Vagina (tissue), 2 donors: ENCODE measurements around the gene EIF3K. TPM values are rescaled to one million over a fixed set of nuclear protein-coding genes. Genes with fewer than 3 reads are reported as not detected.
A peak's percentile ranks its signal among the peaks of the same experiment; 100 is the strongest.
"Not testable (repeated sequence)": the region's sequence is repeated elsewhere in the genome, so short reads cannot be mapped to it uniquely, and the experiment has no call there.

Experiments used
- DNase-seq, 2 donors: peaks; one replicate each; pipeline ENCODE4 v3.0.0-alpha.2; 2017; ENCODE audit errors: extremely low spot score in 2 of 2
- H3K27ac ChIP-seq: fragments of 200-600 bp; sonication (generic); one replicate; pipeline ENCODE4 v1.5.1; 2019
- H3K27me3 ChIP-seq: fragments of 200-600 bp; sonication (generic); one replicate; pipeline ENCODE4 v1.5.1; 2019
- H3K36me3 ChIP-seq, 2 donors: fragments of 200-600 bp; sonication (generic); one replicate each; pipeline ENCODE4 v1.5.1; 2017 to 2019
- H3K4me1 ChIP-seq: fragments of 200-600 bp; sonication (generic); one replicate; pipeline ENCODE4 v1.5.1; 2019
- H3K4me3 ChIP-seq, 2 donors: fragments of 200-600 bp; sonication (generic); 1 replicate in 1 of 2; 2 replicates in 1 of 2; pipeline ENCODE4 v1.5.1; 2016 to 2019
- H3K9me3 ChIP-seq: fragments of 200-600 bp; sonication (generic); one replicate; pipeline ENCODE4 v1.5.1; 2019
- POLR2A ChIP-seq, 2 donors: fragments of 450-650 bp; IDR thresholded peaks; one replicate each; pipeline ENCODE4 v1.6.1; 2017; ENCODE audit warnings: antibody characterized with exemption in 2 of 2, mild to moderate bottlenecking in 2 of 2, moderate library complexity in 2 of 2
- POLR2AphosphoS5 ChIP-seq, 2 donors: sonication (generic); formaldehyde crosslinking; IDR thresholded peaks; one replicate each; pipeline ENCODE4 v1.9.0; 2017; ENCODE audit warnings: antibody characterized with exemption in 2 of 2, mild to moderate bottlenecking in 2 of 2, low read depth in 1 of 2; ENCODE audit not compliant: insufficient read depth in 1 of 2
- intact Hi-C: fragments of 100-400 bp; cut with DNase I; formaldehyde crosslinking; loops from one replicate; pipeline ENCODE4 v1.15.1; 2023
- total RNA-seq: library from RNA; depleted of rRNA; stranded (reverse); fragments of >200 nt; gene quantifications from one replicate; pipeline ENCODE4 v1.2.3, GENCODE V29; 2016
- TF ChIP-seq, protein P1 (sequence below), 3 experiments: fragments of 450-650 bp in 2 of 3; fragments of 200-600 bp in 1 of 3; sonication (generic) in 1 of 3; IDR thresholded peaks; one replicate each; pipeline ENCODE4 v1.5.1; 2017 to 2019; ENCODE audit warnings: antibody characterized with exemption in 3 of 3, mild to moderate bottlenecking in 2 of 3, moderate library complexity in 2 of 3

EIF3K gene
- total RNA-seq, 1 donor from 2014 or later = 349 TPM

DNA sequence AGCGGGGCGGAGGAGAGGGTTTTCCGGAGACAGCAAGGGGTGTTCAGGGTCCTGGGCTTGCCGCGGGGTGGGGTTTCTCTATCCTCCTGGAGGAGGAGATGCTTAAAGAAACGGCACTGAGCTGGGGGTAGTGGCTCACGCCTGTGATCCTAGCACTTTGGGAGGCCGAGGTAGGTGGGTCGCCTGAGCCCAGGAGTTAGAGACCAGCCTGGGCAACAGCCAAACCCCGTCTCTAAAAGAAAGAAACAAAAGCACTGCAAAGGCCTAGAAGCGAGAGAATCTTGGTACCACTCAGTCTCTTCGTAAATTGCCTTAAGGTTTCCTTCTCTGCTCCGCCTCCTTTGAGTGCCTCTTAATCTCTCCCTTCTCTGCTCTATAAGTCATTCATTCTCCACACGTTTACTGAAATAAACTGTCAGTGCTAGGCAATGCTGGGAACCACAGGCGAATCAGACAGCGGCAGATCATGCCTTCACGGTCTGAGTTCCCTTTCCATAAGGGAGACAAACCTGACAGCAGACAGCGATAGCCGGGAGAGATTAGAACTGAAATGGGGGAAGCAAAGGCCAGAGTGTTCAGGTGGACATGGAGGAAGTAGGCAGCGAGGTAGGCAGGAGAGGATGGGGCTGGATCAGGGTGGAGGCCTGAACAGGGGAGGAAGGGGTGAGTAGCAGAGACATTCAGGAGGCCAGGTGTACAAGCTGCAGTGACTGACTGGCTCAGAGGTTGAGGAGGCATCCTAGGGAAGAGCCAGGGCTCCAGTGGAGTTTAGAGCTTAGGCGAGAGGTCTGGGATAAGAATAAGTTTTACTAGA is 580 bp downstream of the EIF3K start:
- Histone ChIP-seq H3K27me3 (no peaks in the 10 kb centered on the region), H3K4me1 (peaks cover 20% of the 10 kb centered on the region), H3K36me3 (peaks cover 0 to 46% of the 10 kb centered on the region in 2 donors), H3K27ac (peak overlapping the region; percentile 80), H3K9me3 (no peaks in the 10 kb centered on the region), H3K4me3 (peak overlapping the region; percentile 82 to 98)
- TF ChIP-seq POLR2A (IDR thresholded peaks at IDR 0.05) = no peak
- TF ChIP-seq, protein P1, sequence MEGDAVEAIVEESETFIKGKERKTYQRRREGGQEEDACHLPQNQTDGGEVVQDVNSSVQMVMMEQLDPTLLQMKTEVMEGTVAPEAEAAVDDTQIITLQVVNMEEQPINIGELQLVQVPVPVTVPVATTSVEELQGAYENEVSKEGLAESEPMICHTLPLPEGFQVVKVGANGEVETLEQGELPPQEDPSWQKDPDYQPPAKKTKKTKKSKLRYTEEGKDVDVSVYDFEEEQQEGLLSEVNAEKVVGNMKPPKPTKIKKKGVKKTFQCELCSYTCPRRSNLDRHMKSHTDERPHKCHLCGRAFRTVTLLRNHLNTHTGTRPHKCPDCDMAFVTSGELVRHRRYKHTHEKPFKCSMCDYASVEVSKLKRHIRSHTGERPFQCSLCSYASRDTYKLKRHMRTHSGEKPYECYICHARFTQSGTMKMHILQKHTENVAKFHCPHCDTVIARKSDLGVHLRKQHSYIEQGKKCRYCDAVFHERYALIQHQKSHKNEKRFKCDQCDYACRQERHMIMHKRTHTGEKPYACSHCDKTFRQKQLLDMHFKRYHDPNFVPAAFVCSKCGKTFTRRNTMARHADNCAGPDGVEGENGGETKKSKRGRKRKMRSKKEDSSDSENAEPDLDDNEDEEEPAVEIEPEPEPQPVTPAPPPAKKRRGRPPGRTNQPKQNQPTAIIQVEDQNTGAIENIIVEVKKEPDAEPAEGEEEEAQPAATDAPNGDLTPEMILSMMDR (IDR thresholded peaks at IDR 0.05) = no peak
- no peak for TF ChIP-seq POLR2AphosphoS5 (IDR thresholded peaks at IDR 0.05; ENCODE audit: insufficient read depth in 1 of 2, low read depth in 1 of 2)
- no peak for DNase-seq
- intact Hi-C loops = no loop called here

- TF ChIP-seq, protein P1 (IDR thresholded peaks at IDR 0.05) = no peak
- TF ChIP-seq POLR2A (IDR thresholded peaks at IDR 0.05) (no peak), POLR2AphosphoS5 (IDR thresholded peaks at IDR 0.05; ENCODE audit: insufficient read depth in 1 of 2, low read depth in 1 of 2) (no peak)
- H3K36me3 ChIP-seq = peaks cover 0 to 98% of the 10 kb centered on the region in 2 donors
- H3K4me3 ChIP-seq = no peak overlapping the region
- H3K27ac ChIP-seq = no peak overlapping the region
- DNase-seq = no peak
- intact Hi-C loops = no loop called here
- H3K4me1 ChIP-seq = peaks cover 7% of the 10 kb centered on the region
- H3K27me3 ChIP-seq = no peaks in the 10 kb centered on the region
- no peaks in the 10 kb centered on the region for H3K9me3 ChIP-seq
Observed at GRCh38 chr19:38624822-38625221, 5.8 kb downstream of the EIF3K start.

GRCh38 chr19:38626401-38626800 is 7.4 kb downstream of the EIF3K start:
- H3K36me3 ChIP-seq = peaks cover 0 to 91% of the 10 kb centered on the region in 2 donors
- TF ChIP-seq POLR2AphosphoS5 (IDR thresholded peaks at IDR 0.05; ENCODE audit: insufficient read depth in 1 of 2, low read depth in 1 of 2) (no peak), POLR2A (IDR thresholded peaks at IDR 0.05) (no peak)
- TF ChIP-seq, protein P1 (IDR thresholded peaks at IDR 0.05) = no peak
- intact Hi-C loops = no loop called here

GRCh38 chr19:38629568-38629967 is 10.6 kb downstream of the EIF3K start:
- no peak for DNase-seq
- TF ChIP-seq, protein P1 (IDR thresholded peaks at IDR 0.05) = no peak
- TF ChIP-seq POLR2AphosphoS5 (IDR thresholded peaks at IDR 0.05; ENCODE audit: insufficient read depth in 1 of 2, low read depth in 1 of 2) (no peak), POLR2A (IDR thresholded peaks at IDR 0.05) (no peak)
- no peaks in the 10 kb centered on the region for H3K27me3 ChIP-seq
- intact Hi-C loops = no loop called here
- no peaks in the 10 kb centered on the region for H3K9me3 ChIP-seq
- H3K4me1 ChIP-seq = peaks cover 2% of the 10 kb centered on the region
- H3K4me3 ChIP-seq = no peak overlapping the region
- no peak overlapping the region for H3K27ac ChIP-seq
- peaks cover 0 to 67% of the 10 kb centered on the region in 2 donors for H3K36me3 ChIP-seq

More at GRCh38 chr19:38626401-38626800, 7.4 kb downstream of the EIF3K start:
- DNase-seq = no peak
- H3K27ac ChIP-seq = no peak overlapping the region
- no peaks in the 10 kb centered on the region for H3K9me3 ChIP-seq
- H3K4me3 ChIP-seq = no peak overlapping the region
- no peaks in the 10 kb centered on the region for H3K27me3 ChIP-seq
- no peaks in the 10 kb centered on the region for H3K4me1 ChIP-seq

DNA sequence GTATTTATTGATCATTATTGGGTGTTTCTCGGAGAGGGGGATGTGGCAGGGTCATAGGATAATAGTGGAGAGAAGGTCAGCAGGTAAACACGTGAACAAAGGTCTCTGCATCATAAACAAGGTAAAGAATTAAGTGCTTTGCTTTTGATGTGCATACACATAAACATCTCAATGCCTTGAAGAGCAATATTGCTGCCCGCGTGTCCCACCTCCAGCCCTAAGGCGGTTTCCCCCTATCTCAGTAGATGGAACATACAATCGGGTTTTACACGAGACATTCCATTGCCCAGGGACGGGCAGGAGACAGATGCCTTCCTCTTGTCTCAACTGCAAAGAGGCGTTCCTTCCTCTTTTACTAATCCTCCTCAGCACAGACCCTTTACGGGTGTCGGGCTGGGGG is 12.3 kb downstream of the EIF3K start:
- Histone ChIP-seq H3K36me3 (peaks cover 0 to 50% of the 10 kb centered on the region in 2 donors), H3K4me1 (peaks cover 15% of the 10 kb centered on the region)
- H3K4me3 ChIP-seq, H3K27ac ChIP-seq, H3K9me3 ChIP-seq, DNase-seq, H3K27me3 ChIP-seq: not testable (repeated sequence)
- intact Hi-C loops = loop anchor here (5.0 kb wide), 1 partner anchor 219 kb away; no protein-coding TSS in a partner anchor

DNA sequence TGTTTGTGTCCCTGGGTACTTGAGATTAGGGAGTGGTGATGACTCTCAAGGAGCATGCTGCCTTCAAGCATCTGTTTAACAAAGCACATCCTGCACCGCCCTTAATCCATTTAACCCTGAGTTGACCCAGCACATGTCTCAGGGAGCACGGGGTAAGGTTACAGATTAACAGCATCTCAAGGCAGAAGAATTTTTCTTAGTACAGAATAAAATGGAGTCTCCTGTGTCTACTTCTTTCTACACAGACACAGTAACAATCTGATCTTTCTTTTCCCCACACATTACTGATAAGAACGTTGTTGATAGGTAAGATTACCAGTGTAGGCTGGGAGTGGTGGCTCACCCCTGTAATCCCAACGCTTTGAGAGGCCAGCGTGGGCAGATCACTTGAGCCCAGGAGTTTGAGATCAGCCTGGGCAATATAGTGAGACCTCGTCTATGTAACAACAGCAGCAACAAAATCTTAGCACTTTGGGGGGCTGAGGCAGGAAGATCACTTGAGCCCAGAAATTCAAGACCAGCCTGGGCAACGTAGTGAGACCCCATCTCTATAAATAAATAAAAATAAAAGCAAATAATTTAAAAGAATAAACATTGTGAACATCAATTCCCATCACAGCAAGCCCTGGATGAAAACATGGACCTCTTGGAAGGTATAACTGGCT is 13.0 kb downstream of the EIF3K start:
- H3K4me3 ChIP-seq, DNase-seq, H3K9me3 ChIP-seq, H3K27me3 ChIP-seq, H3K27ac ChIP-seq: not testable (repeated sequence)
- peaks cover 0 to 44% of the 10 kb centered on the region in 2 donors for H3K36me3 ChIP-seq
- intact Hi-C loops = loop anchor here (5.0 kb wide), 1 partner anchor 220 kb away; no protein-coding TSS in a partner anchor
- peaks cover 21% of the 10 kb centered on the region for H3K4me1 ChIP-seq
